Transverse colon (tissue), 4 donors: ENCODE data around the gene EYA4.

ENCODE experiments used
- CTCF ChIP-seq, 5 experiments: fragments of 200-600 bp in 3 of 5; fragments of 450-650 bp in 2 of 5; sonication (generic) in 3 of 5; IDR thresholded peaks; 1 replicate in 2 of 5; 2 replicates in 3 of 5; pipeline ENCODE4 v1.5.1; 2016 to 2017; ENCODE audit warnings: antibody characterized with exemption in 5 of 5, inconsistent platforms in 3 of 5, mild to moderate bottlenecking in 2 of 5, moderate library complexity in 1 of 5
- POLR2AphosphoS5 ChIP-seq, 3 donors: sonication (generic); formaldehyde crosslinking; IDR thresholded peaks; one replicate each; pipeline ENCODE4 v1.6.1; 2016; ENCODE audit warnings: antibody characterized with exemption in 3 of 3

GRCh38 chr6:133380047-133380446, 138.9 kb downstream of the EYA4 start:
- TF ChIP-seq CTCF (IDR thresholded peaks at IDR 0.05) (no peak), POLR2AphosphoS5 (IDR thresholded peaks at IDR 0.05) (no peak)
